Erythroblast (primary cell): ENCODE results near the gene SUGCT.

ENCODE experiments used
- GATA1 ChIP-seq: IDR thresholded peaks from 2 replicates; pipeline ENCODE4 v1.6.1; 2011; ENCODE audit warnings: low read depth, mild to moderate bottlenecking, control low read depth, low read length, moderate library complexity
- POLR2A ChIP-seq: IDR thresholded peaks from 2 replicates; pipeline ENCODE4 v1.6.1; 2011; ENCODE audit warnings: mild to moderate bottlenecking, low read length

DNA sequence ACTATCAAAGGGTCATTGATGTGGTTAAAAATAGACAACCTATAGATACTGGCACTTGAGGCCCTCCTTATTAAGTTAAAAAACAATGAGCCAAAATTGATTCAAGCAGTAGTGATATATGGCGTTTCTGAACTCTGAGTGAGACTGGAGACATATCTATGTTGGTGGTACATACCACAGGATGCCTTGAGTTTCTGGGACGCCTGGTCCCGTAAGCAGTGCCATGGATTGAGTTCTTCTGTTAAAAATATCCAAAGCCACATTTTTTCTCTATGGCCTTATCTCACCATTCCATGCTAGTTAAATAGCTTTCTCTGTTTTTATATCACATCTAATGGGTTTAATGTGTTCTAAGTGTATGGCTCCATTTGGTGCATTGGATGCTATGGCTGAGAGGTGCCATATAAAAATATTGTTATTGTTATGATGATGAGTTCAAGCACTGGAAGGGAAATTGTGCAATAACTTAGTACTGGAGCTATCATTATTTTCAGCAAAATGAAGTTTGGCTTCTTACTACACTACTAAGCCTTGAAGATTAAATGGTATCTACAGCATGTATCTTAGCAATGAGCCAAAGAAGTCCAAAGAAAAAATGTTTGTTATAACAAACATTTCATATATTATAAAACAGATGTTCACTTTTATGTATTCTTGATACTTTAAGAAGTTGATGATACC lies 713.9 kb downstream of the SUGCT start:
- TF ChIP-seq POLR2A (no peak), GATA1 (no peak)
